Right lobe of liver (tissue), 6 donors: ENCODE results near the gene PCDHGB2. TPM values are rescaled to one million over a fixed set of nuclear protein-coding genes. Genes with fewer than 3 reads are reported as not detected.
A peak's percentile ranks its signal among the peaks of the same experiment; 100 is the strongest.
"Not testable (repeated sequence)": the region's sequence is repeated elsewhere in the genome, so short reads cannot be mapped to it uniquely, and the experiment has no call there.

ENCODE experiments used
- ATAC-seq, 4 donors: fragments of 200-7000 bp; cut with Tn5 transposase; one replicate each; pipeline ENCODE4 v1.9.1; 2020; ENCODE audit warnings: mild to moderate bottlenecking in 4 of 4, moderate library complexity in 4 of 4
- DNase-seq, 3 donors: peaks; one replicate each; pipeline ENCODE4 v3.0.0-alpha.2; 2020
- H3K27ac ChIP-seq, 3 donors: fragments of 200-600 bp; one replicate each; pipeline ENCODE4 v1.8.0; 2022
- H3K27me3 ChIP-seq, 2 donors: fragments of 200-600 bp; one replicate each; pipeline ENCODE4 v1.8.0; 2022
- H3K36me3 ChIP-seq, 4 donors: fragments of 200-600 bp; sonication (generic) in 1 of 4; one replicate each; pipeline versions ENCODE4 v1.5.1 to v1.8.0; 2017 to 2022; ENCODE audit warnings: control low read depth in 1 of 4
- H3K4me1 ChIP-seq, 4 donors: fragments of 200-600 bp; sonication (generic) in 1 of 4; one replicate each; pipeline versions ENCODE4 v1.5.1 to v1.8.0; 2017 to 2022; ENCODE audit warnings: control low read depth in 1 of 4
- H3K4me3 ChIP-seq, 3 donors: fragments of 200-600 bp; one replicate each; pipeline ENCODE4 v1.8.0; 2022
- H3K9me3 ChIP-seq, 4 donors: fragments of 200-600 bp; sonication (generic) in 1 of 4; one replicate each; pipeline versions ENCODE4 v1.5.1 to v1.8.0; 2017 to 2022; ENCODE audit warnings: control low read depth in 1 of 4
- CTCF ChIP-seq, 4 donors: fragments of 200-600 bp in 3 of 4; fragments of 450-650 bp in 1 of 4; IDR thresholded peaks; one replicate each; pipeline versions ENCODE4 v1.5.1 to v1.8.0; 2016 to 2022; ENCODE audit warnings: antibody characterized with exemption in 4 of 4, mild to moderate bottlenecking in 2 of 4
- POLR2A ChIP-seq: fragments of 450-650 bp; IDR thresholded peaks from one replicate; pipeline ENCODE4 v1.6.1; 2017; ENCODE audit warnings: antibody characterized with exemption, mild to moderate bottlenecking
- WGBS: methylation state at CpG from one replicate; pipeline ENCODE4 v1.1.6; 2018; ENCODE audit warnings: low coverage, low lambda C conversion rate; ENCODE audit not compliant: insufficient coverage; ENCODE audit errors: missing lambda C conversion rate; 5-methylcytosine and 5-hydroxymethylcytosine counted together
- intact Hi-C, 2 donors: fragments of 100-400 bp; cut with DNase I; formaldehyde crosslinking; loops; one replicate each; pipeline versions ENCODE4 v1.11.2 to v1.14.1; 2022
- total RNA-seq, 6 experiments: library from RNA; depleted of rRNA in 2 of 6; stranded (reverse); fragments of >200 nt in 2 of 6; fragmentation: NEBNext Ultra II Directional in 3 of 6; extraction: Animal tissue kit (Norgen Biotek cat#: 25700) in 3 of 6; gene quantifications; one replicate each; pipeline versions ENCODE4 v1.1.0 to v1.2.4, GENCODE V29; 2016 to 2023
- donor health status: DM: no; HTN: yes; CAD: no.
- donor health status: DM: no; HTN: no; CAD: no.
- donor health status: DM: no; HTN: no; CAD: no.
- donor health status: DM: no; HTN: yes; CAD: no.
- donor health status: DM: no; HTN: yes; CAD: no.

The PCDHGB2 gene
- total RNA-seq, 6 experiments from 2014 or later: 0.51 to 2.8 (median 1.4) TPM

GRCh38 chr5:141373673-141374317, 14.0 kb downstream of the PCDHGB2 start, which contains the start of gene PCDHGA6:
Gene PCDHGA6 (plus strand): TSS chr5:141373891. CDS start chr5:141374084, 193 bp downstream.
- no peaks in the 10 kb centered on the region for H3K4me1 ChIP-seq
- DNase-seq (no peak), ATAC-seq (peak in 1 of 4 donors; percentile 25)
- H3K36me3 ChIP-seq: no peaks in the 10 kb centered on the region
- WGBS: 11% methylated on average over 9 of the region's 27 CpGs
- H3K27me3 ChIP-seq: no peaks in the 10 kb centered on the region
- peaks cover 0 to 10% (median 2%) of the 10 kb centered on the region in 4 donors for H3K9me3 ChIP-seq
- TF ChIP-seq CTCF (IDR thresholded peaks at IDR 0.05) (peak; percentile 4 to 31 (median 26)), POLR2A (no peak)
- H3K27ac ChIP-seq: no peak within 1 kb of the TSS
- intact Hi-C loops: no loop called here
- H3K4me3 ChIP-seq: peak within 1 kb of the TSS in 1 of 3 donors; percentile 16

- no peaks in the 10 kb centered on the region for H3K27me3 ChIP-seq
- ATAC-seq (no peak), DNase-seq (no peak)
- H3K27ac ChIP-seq: no peak overlapping the region
- no peaks in the 10 kb centered on the region for H3K36me3 ChIP-seq
- no peak overlapping the region for H3K4me3 ChIP-seq
- intact Hi-C loops: no loop called here
- H3K9me3 ChIP-seq: peaks cover 0 to 10% (median 2%) of the 10 kb centered on the region in 4 donors
- no peaks in the 10 kb centered on the region for H3K4me1 ChIP-seq
- TF ChIP-seq POLR2A (no peak), CTCF (IDR thresholded peaks at IDR 0.05) (no peak)
- 64% methylated on average over 10 of the region's 14 CpGs for WGBS
Measured at GRCh38 chr5:141374627-141375026, 14.8 kb downstream of the PCDHGB2 start.

GRCh38 chr5:141375444-141376155, 15.8 kb downstream of the PCDHGB2 start:
- H3K9me3 ChIP-seq: peaks cover 0 to 10% (median 2%) of the 10 kb centered on the region in 4 donors
- WGBS: 38% methylated on average over 11 of the region's 48 CpGs
- DNase-seq, intact Hi-C loops, H3K27ac ChIP-seq, H3K36me3 ChIP-seq, H3K4me1 ChIP-seq, H3K27me3 ChIP-seq, ATAC-seq, H3K4me3 ChIP-seq: not testable (repeated sequence)

- TF ChIP-seq POLR2A: no peak
- peak in 3 of 4 donors; percentile 5 to 15 (median 9) for TF ChIP-seq CTCF (IDR thresholded peaks at IDR 0.05)
- DNase-seq (no peak), ATAC-seq (peak in 1 of 4 donors; percentile 53)
- H3K27me3 ChIP-seq: no peaks in the 10 kb centered on the region
- peak within 1 kb of the TSS in 2 of 3 donors; percentile 3 to 14 for H3K4me3 ChIP-seq
- H3K9me3 ChIP-seq: peaks cover 0 to 4% (median 0%) of the 10 kb centered on the region in 4 donors
- H3K36me3 ChIP-seq: no peaks in the 10 kb centered on the region
- WGBS: 15% methylated on average over 21 of the region's 37 CpGs
- no peaks in the 10 kb centered on the region for H3K4me1 ChIP-seq
- intact Hi-C loops: no loop called here
- no peak within 1 kb of the TSS for H3K27ac ChIP-seq
Measured at GRCh38 chr5:141382469-141383294, 22.9 kb downstream of the PCDHGB2 start, which contains the start of gene PCDHGA7. Gene PCDHGA7 (plus strand): TSS chr5:141382742. CDS start chr5:141382900, 158 bp downstream.
